ENCODE measurements around the gene MGAT4C. TPM values are rescaled to one million over a fixed set of nuclear protein-coding genes. Genes with fewer than 3 reads are reported as not detected.

The MGAT4C gene
- total RNA-seq, 5 donors from 2014 or later (not counting 1 experiment from before 2014, with no cell fraction given): not detected

- ChIA-PET POLR2A (no interaction called here), CTCF (no interaction called here)
- no peak for DNase-seq
- Histone ChIP-seq H3K4me3 (ENCODE audit: control insufficient read depth in 1 of 2, extremely low read depth in 1 of 2, low read length in 1 of 2) (no peak overlapping the region), H3K27me3 (replicated peaks in 1 of 2; ENCODE audit: control insufficient read depth in 2 of 2, extremely low read depth in 1 of 2, insufficient read depth in 2 of 2, low read length in 1 of 2) (no peaks in the 10 kb centered on the region), H3K4me1 (ENCODE audit: control insufficient read depth in 1 of 2, extremely low read depth in 1 of 2, insufficient read depth in 2 of 2, low read length in 2 of 2) (no peaks in the 10 kb centered on the region), H3K27ac (ENCODE audit: low read length) (no peak overlapping the region), H3K9me3 (no peaks in the 10 kb centered on the region), H3K36me3 (ENCODE audit: control insufficient read depth in 2 of 2, extremely low read depth in 1 of 2, insufficient read depth in 1 of 2, low read length in 1 of 2) (no peaks in the 10 kb centered on the region)
- H3K4me1 Mint-ChIP-seq: no peaks in the 10 kb centered on the region
- H3K9me3 Mint-ChIP-seq: peaks cover 0 to 10% (median 2%) of the 10 kb centered on the region in 3 donors
- H3K27me3 Mint-ChIP-seq: no peaks in the 10 kb centered on the region
- no peak for ATAC-seq (replicated peaks in 1 of 4)
- H3K27ac Mint-ChIP-seq: no peak overlapping the region
- no peak overlapping the region for H3K4me3 Mint-ChIP-seq
- no CpG with 5 or more reads among the region's 1 CpG for WGBS (ENCODE audit: insufficient coverage)
- H3K36me3 Mint-ChIP-seq: no peaks in the 10 kb centered on the region
Measured at GRCh38 chr12:86188226-86188625, 68.0 kb downstream of the MGAT4C start.

GRCh38 chr12:86186449-86186848, 69.7 kb downstream of the MGAT4C start:
- no peak for DNase-seq
- CTCF ChIA-PET: no interaction called here
- no CpG with 5 or more reads among the region's 2 CpGs for WGBS (ENCODE audit: insufficient coverage)

GRCh38 chr12:86179855-86180254, 76.3 kb downstream of the MGAT4C start:
- no peak overlapping the region for H3K4me3 ChIP-seq (ENCODE audit: control insufficient read depth in 1 of 2, extremely low read depth in 1 of 2, low read length in 1 of 2)
- no peaks in the 10 kb centered on the region for H3K27me3 Mint-ChIP-seq
- POLR2A ChIA-PET: no interaction called here
- H3K4me1 Mint-ChIP-seq: no peaks in the 10 kb centered on the region
- no peaks in the 10 kb centered on the region for H3K9me3 ChIP-seq
- ATAC-seq (replicated peaks in 1 of 4) (no peak), DNase-seq (no peak)
- H3K4me3 Mint-ChIP-seq: no peak overlapping the region
- H3K4me1 ChIP-seq (ENCODE audit: control insufficient read depth in 1 of 2, extremely low read depth in 1 of 2, insufficient read depth in 2 of 2, low read length in 2 of 2): no peaks in the 10 kb centered on the region
- 82% methylated on average over 1 of the region's 1 CpG for WGBS (ENCODE audit: insufficient coverage)
- H3K9me3 Mint-ChIP-seq: peaks cover 4 to 13% (median 12%) of the 10 kb centered on the region in 3 donors
- H3K36me3 ChIP-seq (ENCODE audit: control insufficient read depth in 2 of 2, extremely low read depth in 1 of 2, insufficient read depth in 1 of 2, low read length in 1 of 2): no peaks in the 10 kb centered on the region
- H3K27ac Mint-ChIP-seq: no peak overlapping the region
- no peaks in the 10 kb centered on the region for H3K36me3 Mint-ChIP-seq
- no peaks in the 10 kb centered on the region for H3K27me3 ChIP-seq (replicated peaks in 1 of 2; ENCODE audit: control insufficient read depth in 2 of 2, extremely low read depth in 1 of 2, insufficient read depth in 2 of 2, low read length in 1 of 2)
- no peak overlapping the region for H3K27ac ChIP-seq (ENCODE audit: low read length)
- CTCF ChIA-PET: no interaction called here

More at GRCh38 chr12:86186449-86186848, 69.7 kb downstream of the MGAT4C start:
- H3K4me3 ChIP-seq (ENCODE audit: control insufficient read depth in 1 of 2, extremely low read depth in 1 of 2, low read length in 1 of 2): no peak overlapping the region
- H3K36me3 ChIP-seq (ENCODE audit: control insufficient read depth in 2 of 2, extremely low read depth in 1 of 2, insufficient read depth in 1 of 2, low read length in 1 of 2): no peaks in the 10 kb centered on the region
- H3K4me1 Mint-ChIP-seq: no peaks in the 10 kb centered on the region
- H3K27me3 Mint-ChIP-seq: no peaks in the 10 kb centered on the region
- H3K9me3 ChIP-seq: no peaks in the 10 kb centered on the region
- no peaks in the 10 kb centered on the region for H3K4me1 ChIP-seq (ENCODE audit: control insufficient read depth in 1 of 2, extremely low read depth in 1 of 2, insufficient read depth in 2 of 2, low read length in 2 of 2)
- no peak overlapping the region for H3K27ac Mint-ChIP-seq
- POLR2A ChIA-PET: no interaction called here
- H3K36me3 Mint-ChIP-seq: no peaks in the 10 kb centered on the region
- no peak overlapping the region for H3K4me3 Mint-ChIP-seq
- peaks cover 4 to 13% (median 6%) of the 10 kb centered on the region in 3 donors for H3K9me3 Mint-ChIP-seq
- no peaks in the 10 kb centered on the region for H3K27me3 ChIP-seq (replicated peaks in 1 of 2; ENCODE audit: control insufficient read depth in 2 of 2, extremely low read depth in 1 of 2, insufficient read depth in 2 of 2, low read length in 1 of 2)
- H3K27ac ChIP-seq (ENCODE audit: low read length): no peak overlapping the region
- ATAC-seq (replicated peaks in 1 of 4): no peak

GRCh38 chr12:86174188-86174587, 82.0 kb downstream of the MGAT4C start:
- CTCF ChIA-PET: no interaction called here
- Histone ChIP-seq H3K4me3 (ENCODE audit: control insufficient read depth in 1 of 2, extremely low read depth in 1 of 2, low read length in 1 of 2) (no peak overlapping the region), H3K27me3 (replicated peaks in 1 of 2; ENCODE audit: control insufficient read depth in 2 of 2, extremely low read depth in 1 of 2, insufficient read depth in 2 of 2, low read length in 1 of 2) (no peaks in the 10 kb centered on the region), H3K27ac (ENCODE audit: low read length) (no peak overlapping the region), H3K9me3 (no peaks in the 10 kb centered on the region), H3K36me3 (ENCODE audit: control insufficient read depth in 2 of 2, extremely low read depth in 1 of 2, insufficient read depth in 1 of 2, low read length in 1 of 2) (no peaks in the 10 kb centered on the region), H3K4me1 (ENCODE audit: control insufficient read depth in 1 of 2, extremely low read depth in 1 of 2, insufficient read depth in 2 of 2, low read length in 2 of 2) (no peaks in the 10 kb centered on the region)
- Mint-ChIP-seq H3K36me3 (no peaks in the 10 kb centered on the region), H3K4me1 (no peaks in the 10 kb centered on the region), H3K9me3 (peaks cover 4 to 6% (median 5%) of the 10 kb centered on the region in 3 donors), H3K27ac (no peak overlapping the region), H3K4me3 (no peak overlapping the region), H3K27me3 (no peaks in the 10 kb centered on the region)
- ATAC-seq (replicated peaks in 1 of 4) (no peak), DNase-seq (no peak)
- WGBS (ENCODE audit: insufficient coverage): no CpG with 5 or more reads among the region's 2 CpGs
- POLR2A ChIA-PET: interaction anchor here in 1 of 2 donors (0.6 kb wide), 1 partner anchor 82 kb away, joined by 3 read pairs; the partner anchor contains the start of gene MGAT4C

GRCh38 chr12:86172913-86173443, 83.2 kb downstream of the MGAT4C start:
- H3K36me3 Mint-ChIP-seq: no peaks in the 10 kb centered on the region
- no peak overlapping the region for H3K27ac ChIP-seq (ENCODE audit: low read length)
- no peak overlapping the region for H3K4me3 ChIP-seq (ENCODE audit: control insufficient read depth in 1 of 2, extremely low read depth in 1 of 2, low read length in 1 of 2)
- H3K4me3 Mint-ChIP-seq: no peak overlapping the region
- H3K4me1 ChIP-seq (ENCODE audit: control insufficient read depth in 1 of 2, extremely low read depth in 1 of 2, insufficient read depth in 2 of 2, low read length in 2 of 2): no peaks in the 10 kb centered on the region
- no peaks in the 10 kb centered on the region for H3K27me3 Mint-ChIP-seq
- H3K9me3 Mint-ChIP-seq: peaks cover 4 to 7% (median 6%) of the 10 kb centered on the region in 3 donors
- H3K27me3 ChIP-seq (replicated peaks in 1 of 2; ENCODE audit: control insufficient read depth in 2 of 2, extremely low read depth in 1 of 2, insufficient read depth in 2 of 2, low read length in 1 of 2): no peaks in the 10 kb centered on the region
- H3K36me3 ChIP-seq (ENCODE audit: control insufficient read depth in 2 of 2, extremely low read depth in 1 of 2, insufficient read depth in 1 of 2, low read length in 1 of 2): no peaks in the 10 kb centered on the region
- DNase-seq: no peak
- 33% methylated on average over 1 of the region's 2 CpGs for WGBS (ENCODE audit: insufficient coverage)
- H3K27ac Mint-ChIP-seq: no peak overlapping the region
- no peak for ATAC-seq (replicated peaks in 1 of 4)
- H3K9me3 ChIP-seq: no peaks in the 10 kb centered on the region
- CTCF ChIA-PET: no interaction called here
- POLR2A ChIA-PET: no interaction called here
- no peaks in the 10 kb centered on the region for H3K4me1 Mint-ChIP-seq

GRCh38 chr12:86170051-86170450, 86.1 kb downstream of the MGAT4C start:
- Histone ChIP-seq H3K9me3 (no peaks in the 10 kb centered on the region), H3K4me1 (ENCODE audit: control insufficient read depth in 1 of 2, extremely low read depth in 1 of 2, insufficient read depth in 2 of 2, low read length in 2 of 2) (no peaks in the 10 kb centered on the region), H3K27me3 (replicated peaks in 1 of 2; ENCODE audit: control insufficient read depth in 2 of 2, extremely low read depth in 1 of 2, insufficient read depth in 2 of 2, low read length in 1 of 2) (no peaks in the 10 kb centered on the region), H3K36me3 (ENCODE audit: control insufficient read depth in 2 of 2, extremely low read depth in 1 of 2, insufficient read depth in 1 of 2, low read length in 1 of 2) (no peaks in the 10 kb centered on the region), H3K4me3 (ENCODE audit: control insufficient read depth in 1 of 2, extremely low read depth in 1 of 2, low read length in 1 of 2) (no peak overlapping the region), H3K27ac (ENCODE audit: low read length) (no peak overlapping the region)
- Mint-ChIP-seq H3K4me3 (no peak overlapping the region), H3K27ac (no peak overlapping the region), H3K36me3 (no peaks in the 10 kb centered on the region), H3K4me1 (no peaks in the 10 kb centered on the region), H3K27me3 (no peaks in the 10 kb centered on the region), H3K9me3 (peaks cover 0 to 4% (median 3%) of the 10 kb centered on the region in 3 donors)
- ChIA-PET CTCF (no interaction called here), POLR2A (no interaction called here)
- 80% methylated on average over 1 of the region's 1 CpG for WGBS (ENCODE audit: insufficient coverage)
- ATAC-seq (replicated peaks in 1 of 4) (no peak), DNase-seq (no peak)

- DNase-seq: no peak
- CTCF ChIA-PET: no interaction called here
- no peaks in the 10 kb centered on the region for H3K4me1 ChIP-seq (ENCODE audit: control insufficient read depth in 1 of 2, extremely low read depth in 1 of 2, insufficient read depth in 2 of 2, low read length in 2 of 2)
- no peaks in the 10 kb centered on the region for H3K27me3 ChIP-seq (replicated peaks in 1 of 2; ENCODE audit: control insufficient read depth in 2 of 2, extremely low read depth in 1 of 2, insufficient read depth in 2 of 2, low read length in 1 of 2)
- no peak for ATAC-seq (replicated peaks in 1 of 4)
- H3K36me3 ChIP-seq (ENCODE audit: control insufficient read depth in 2 of 2, extremely low read depth in 1 of 2, insufficient read depth in 1 of 2, low read length in 1 of 2): no peaks in the 10 kb centered on the region
- H3K9me3 Mint-ChIP-seq: peaks cover 2 to 18% (median 14%) of the 10 kb centered on the region in 3 donors
- POLR2A ChIA-PET: no interaction called here
- H3K4me3 Mint-ChIP-seq: no peak overlapping the region
- no peaks in the 10 kb centered on the region for H3K27me3 Mint-ChIP-seq
- no peak overlapping the region for H3K27ac Mint-ChIP-seq
- no peaks in the 10 kb centered on the region for H3K9me3 ChIP-seq
- no peak overlapping the region for H3K4me3 ChIP-seq (ENCODE audit: control insufficient read depth in 1 of 2, extremely low read depth in 1 of 2, low read length in 1 of 2)
- no peaks in the 10 kb centered on the region for H3K36me3 Mint-ChIP-seq
- no peak overlapping the region for H3K27ac ChIP-seq (ENCODE audit: low read length)
- H3K4me1 Mint-ChIP-seq: no peaks in the 10 kb centered on the region
- 87% methylated on average over 4 of the region's 4 CpGs for WGBS (ENCODE audit: insufficient coverage)
Measured at GRCh38 chr12:86158956-86159355, 97.2 kb downstream of the MGAT4C start.

All from T-cell (primary cell).